Vagina (tissue), 2 donors: ENCODE results near the gene CHEK1.

Source experiments
- POLR2A ChIP-seq, 2 donors: fragments of 450-650 bp; IDR thresholded peaks; one replicate each; pipeline ENCODE4 v1.6.1; 2017; ENCODE audit warnings: antibody characterized with exemption in 2 of 2, mild to moderate bottlenecking in 2 of 2, moderate library complexity in 2 of 2
- POLR2AphosphoS5 ChIP-seq, 2 donors: sonication (generic); formaldehyde crosslinking; IDR thresholded peaks; one replicate each; pipeline ENCODE4 v1.9.0; 2017; ENCODE audit warnings: antibody characterized with exemption in 2 of 2, mild to moderate bottlenecking in 2 of 2, low read depth in 1 of 2; ENCODE audit not compliant: insufficient read depth in 1 of 2
- TF ChIP-seq, protein P1 (sequence below), 3 experiments: fragments of 450-650 bp in 2 of 3; fragments of 200-600 bp in 1 of 3; sonication (generic) in 1 of 3; IDR thresholded peaks; one replicate each; pipeline ENCODE4 v1.5.1; 2017 to 2019; ENCODE audit warnings: antibody characterized with exemption in 3 of 3, mild to moderate bottlenecking in 2 of 3, moderate library complexity in 2 of 3

DNA sequence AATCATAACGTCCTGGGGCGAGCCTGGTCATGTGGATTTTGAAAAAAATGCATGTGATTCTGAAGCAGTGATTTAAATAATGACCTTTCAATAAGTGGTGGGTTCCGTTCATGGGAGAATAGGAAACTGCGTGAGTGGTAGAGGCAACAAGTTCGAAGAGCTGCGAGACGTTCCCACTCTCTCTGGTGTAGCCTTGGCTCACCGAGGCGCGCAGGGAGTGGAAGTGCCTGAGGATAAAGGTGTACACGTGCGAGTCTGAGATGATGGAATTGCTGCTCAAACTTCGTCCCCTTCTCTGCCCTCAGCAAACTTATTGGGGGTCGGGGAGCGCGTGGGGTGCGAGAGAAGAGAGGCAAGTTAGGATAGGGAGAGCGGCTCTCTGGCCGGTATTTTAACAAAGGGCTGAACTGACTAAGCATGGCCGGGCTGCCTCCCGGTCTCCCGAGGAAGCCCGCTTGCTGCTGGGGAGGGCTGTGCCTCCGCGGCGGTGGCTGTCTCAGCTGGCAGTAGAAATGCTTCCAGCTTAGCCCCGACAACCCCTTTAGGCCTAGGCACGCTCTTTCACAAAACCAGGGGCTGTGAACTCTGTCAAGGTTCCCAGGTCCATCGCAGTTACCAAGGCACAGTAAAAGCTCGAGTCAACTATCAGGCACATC is 33.2 kb upstream of the CHEK1 start:
- TF ChIP-seq, protein P1, sequence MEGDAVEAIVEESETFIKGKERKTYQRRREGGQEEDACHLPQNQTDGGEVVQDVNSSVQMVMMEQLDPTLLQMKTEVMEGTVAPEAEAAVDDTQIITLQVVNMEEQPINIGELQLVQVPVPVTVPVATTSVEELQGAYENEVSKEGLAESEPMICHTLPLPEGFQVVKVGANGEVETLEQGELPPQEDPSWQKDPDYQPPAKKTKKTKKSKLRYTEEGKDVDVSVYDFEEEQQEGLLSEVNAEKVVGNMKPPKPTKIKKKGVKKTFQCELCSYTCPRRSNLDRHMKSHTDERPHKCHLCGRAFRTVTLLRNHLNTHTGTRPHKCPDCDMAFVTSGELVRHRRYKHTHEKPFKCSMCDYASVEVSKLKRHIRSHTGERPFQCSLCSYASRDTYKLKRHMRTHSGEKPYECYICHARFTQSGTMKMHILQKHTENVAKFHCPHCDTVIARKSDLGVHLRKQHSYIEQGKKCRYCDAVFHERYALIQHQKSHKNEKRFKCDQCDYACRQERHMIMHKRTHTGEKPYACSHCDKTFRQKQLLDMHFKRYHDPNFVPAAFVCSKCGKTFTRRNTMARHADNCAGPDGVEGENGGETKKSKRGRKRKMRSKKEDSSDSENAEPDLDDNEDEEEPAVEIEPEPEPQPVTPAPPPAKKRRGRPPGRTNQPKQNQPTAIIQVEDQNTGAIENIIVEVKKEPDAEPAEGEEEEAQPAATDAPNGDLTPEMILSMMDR (IDR thresholded peaks at IDR 0.05): no peak
- TF ChIP-seq POLR2A (IDR thresholded peaks at IDR 0.05) (no peak), POLR2AphosphoS5 (IDR thresholded peaks at IDR 0.05; ENCODE audit: insufficient read depth in 1 of 2, low read depth in 1 of 2) (no peak)
